Stimulated activated CD8-positive, alpha-beta memory T cell treated with anti-CD3 and anti-CD28 coated beads, Interleukin-15, amount 100 ng/mL, for 1 hour (primary cell): ENCODE data around the gene REC8.

Source experiments
- DNase-seq: peaks from one replicate; pipeline ENCODE4 v3.0.0-alpha.2; 2020; ENCODE audit warnings: low read depth

REC8 gene

DNA sequence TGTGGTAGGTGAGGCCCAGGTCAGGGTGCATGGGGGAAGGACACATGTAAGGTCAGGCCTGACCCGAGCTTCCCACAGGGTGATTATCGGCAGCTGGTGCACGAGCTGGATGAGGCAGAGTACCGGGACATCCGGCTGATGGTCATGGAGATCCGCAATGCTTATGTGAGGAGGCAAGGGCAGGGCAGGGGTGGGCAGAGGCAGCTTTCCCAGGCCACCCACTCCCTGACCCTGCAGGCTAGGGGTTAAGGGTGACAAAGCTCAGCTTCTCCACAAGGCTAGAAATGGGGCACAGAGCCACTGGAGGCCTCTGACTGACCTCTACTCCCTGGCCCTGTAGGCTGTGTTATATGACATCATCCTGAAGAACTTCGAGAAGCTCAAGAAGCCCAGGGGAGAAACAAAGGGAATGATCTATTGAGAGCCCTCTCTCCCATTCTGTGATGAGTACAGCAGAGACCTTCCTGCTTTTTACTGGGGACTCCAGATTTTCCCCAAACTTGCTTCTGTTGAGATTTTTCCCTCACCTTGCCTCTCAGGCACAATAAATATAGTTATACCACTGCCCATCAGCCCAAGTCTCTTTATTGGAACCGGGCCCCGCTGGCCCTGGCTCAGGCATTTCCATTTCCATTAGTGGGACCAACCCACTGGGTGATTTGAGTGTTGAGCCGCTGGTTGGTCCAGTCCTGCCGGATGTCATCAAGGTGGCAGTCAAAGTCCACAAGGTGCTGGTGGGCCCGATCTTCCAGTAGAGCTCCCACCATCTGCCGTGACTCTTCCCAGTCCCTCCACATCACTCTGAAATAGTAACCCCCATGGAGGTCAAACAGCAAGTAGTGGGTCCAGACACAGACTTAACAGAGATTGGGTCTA, 33.2 kb upstream of the REC8 start:
- no peak for DNase-seq

DNA sequence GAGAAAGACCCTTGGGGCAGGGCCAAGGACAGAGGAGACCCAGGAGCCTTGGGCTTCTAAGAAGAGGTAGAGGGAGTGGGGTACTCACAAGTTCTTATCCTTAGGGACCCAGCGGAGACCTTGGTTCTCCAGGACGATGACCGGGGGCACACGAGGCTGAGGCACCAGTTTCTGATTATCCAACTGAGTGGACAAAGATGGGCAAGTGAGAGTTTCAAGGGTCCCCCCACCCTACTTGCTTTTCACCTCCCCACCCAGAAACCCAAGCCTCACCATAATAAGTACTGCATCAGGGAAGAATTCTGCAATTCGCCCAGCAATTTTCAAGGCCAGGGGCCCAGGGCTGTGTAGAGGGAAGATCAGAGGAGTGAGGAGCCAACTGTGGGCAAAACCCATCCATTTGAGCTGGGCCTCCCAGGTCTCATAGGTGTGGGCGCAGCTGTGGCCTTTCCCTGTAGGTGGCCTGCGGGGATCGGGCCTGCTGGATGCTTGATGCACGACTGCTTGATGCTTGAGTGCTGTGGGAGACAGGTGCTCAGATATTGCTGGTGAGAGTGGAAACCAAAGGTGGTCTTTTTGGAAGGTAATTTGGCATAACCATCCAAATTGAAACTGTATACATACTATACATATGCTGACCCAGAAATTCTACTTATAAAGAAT, 32.5 kb upstream of the REC8 start:
- no peak for DNase-seq

DNA sequence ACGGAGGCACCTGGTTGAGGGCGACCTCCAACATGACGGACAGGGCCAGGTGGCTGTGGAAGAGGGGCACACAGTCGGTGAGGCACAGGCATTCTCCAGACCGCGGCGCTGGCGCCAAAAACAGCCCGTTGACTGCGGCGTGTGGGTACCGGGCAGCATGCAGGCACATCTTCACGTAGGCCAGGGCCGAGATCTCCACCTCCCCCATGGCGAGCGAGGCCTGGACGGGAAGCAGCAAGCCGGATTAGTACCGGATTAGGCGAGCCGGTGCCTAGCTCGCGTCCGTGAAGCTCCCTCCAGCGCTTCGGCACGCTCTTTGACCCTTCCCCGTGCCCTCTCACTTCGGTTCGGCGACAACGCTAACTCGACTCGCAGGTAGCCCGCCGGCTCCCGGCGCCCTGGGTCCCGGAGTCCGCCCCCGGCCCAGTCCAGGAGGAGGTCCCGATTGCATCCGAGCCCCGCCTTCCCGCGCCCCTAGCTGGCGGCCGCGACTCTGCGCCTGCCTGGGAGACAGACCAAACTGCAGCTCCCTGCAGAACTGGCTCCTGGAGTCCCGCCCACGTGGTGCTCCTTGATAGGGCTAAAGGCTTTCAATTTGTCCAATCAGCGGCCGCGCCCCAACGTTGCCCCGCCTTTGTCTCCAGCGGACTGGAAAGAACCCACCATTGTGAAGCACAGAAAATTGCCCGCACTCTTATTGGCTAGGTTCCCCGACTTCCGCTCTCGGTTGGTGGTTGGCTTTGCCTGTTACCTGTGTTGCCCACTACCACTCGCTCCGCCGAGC, 30.6 kb upstream of the REC8 start, which contains the start of gene EMC9:
TSS of gene EMC9 (minus strand) at position 495 of the 784 bp plus-strand sequence. CDS start at position 208, 287 bp downstream.
- peak; percentile 99 for DNase-seq

DNA sequence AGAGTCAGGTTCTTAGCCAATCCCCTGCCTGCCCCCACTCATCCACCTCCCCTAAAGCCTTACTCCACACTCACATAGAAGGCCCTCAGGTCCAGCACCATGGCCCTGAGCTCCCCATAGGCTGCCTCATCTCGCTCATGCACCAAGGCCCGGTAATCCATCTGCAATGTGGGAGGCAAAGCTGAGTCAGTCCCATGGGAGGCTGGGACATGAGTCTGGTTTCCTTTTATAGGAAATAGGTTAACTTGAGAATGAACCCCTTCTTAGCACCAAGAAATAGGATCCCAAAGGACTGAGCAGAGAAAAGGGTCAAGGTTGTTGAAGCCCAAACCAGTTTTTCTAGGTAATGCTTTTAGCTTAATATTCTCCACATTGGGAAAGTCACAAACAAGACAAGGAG, 28.4 kb upstream of the REC8 start:
- DNase-seq = no peak

DNA sequence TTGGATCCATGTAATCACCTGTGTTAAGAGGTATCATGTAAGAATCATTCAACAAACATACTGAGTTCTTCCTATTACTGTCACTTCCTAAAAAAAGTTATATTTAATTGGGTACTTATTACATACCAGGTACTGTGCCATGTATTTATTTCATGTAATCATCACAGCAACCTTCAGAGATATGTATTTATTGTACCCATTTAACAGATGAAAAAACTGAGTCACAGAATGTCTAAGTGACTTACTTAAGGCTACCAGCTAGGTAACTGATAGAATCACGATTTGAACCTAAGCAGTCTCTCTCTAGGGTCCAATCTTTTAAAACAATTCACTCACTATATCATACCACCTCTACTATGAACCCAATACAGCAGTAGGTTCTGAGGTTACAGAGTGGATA, 27.4 kb upstream of the REC8 start:
- no peak for DNase-seq

DNA sequence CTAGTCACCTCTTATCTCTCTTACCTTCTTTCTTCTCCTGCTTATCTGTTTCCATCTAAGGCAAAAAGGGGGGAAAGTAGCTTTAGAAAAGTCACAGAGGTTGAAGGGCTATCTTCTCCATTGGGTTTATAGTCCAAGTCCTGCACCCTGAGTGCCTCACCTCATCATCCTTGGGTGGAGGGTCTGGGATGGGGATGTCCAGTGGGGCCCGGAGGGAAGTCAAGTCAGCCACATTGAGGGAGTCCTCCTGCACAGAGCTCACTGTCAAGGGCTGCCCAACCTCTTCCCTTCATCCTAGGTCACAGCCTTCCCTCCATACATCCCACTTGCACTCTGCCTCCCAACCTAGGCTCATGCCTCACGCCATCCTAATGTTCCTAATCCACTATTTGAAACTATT, 26.7 kb upstream of the REC8 start:
- DNase-seq = no peak

DNA sequence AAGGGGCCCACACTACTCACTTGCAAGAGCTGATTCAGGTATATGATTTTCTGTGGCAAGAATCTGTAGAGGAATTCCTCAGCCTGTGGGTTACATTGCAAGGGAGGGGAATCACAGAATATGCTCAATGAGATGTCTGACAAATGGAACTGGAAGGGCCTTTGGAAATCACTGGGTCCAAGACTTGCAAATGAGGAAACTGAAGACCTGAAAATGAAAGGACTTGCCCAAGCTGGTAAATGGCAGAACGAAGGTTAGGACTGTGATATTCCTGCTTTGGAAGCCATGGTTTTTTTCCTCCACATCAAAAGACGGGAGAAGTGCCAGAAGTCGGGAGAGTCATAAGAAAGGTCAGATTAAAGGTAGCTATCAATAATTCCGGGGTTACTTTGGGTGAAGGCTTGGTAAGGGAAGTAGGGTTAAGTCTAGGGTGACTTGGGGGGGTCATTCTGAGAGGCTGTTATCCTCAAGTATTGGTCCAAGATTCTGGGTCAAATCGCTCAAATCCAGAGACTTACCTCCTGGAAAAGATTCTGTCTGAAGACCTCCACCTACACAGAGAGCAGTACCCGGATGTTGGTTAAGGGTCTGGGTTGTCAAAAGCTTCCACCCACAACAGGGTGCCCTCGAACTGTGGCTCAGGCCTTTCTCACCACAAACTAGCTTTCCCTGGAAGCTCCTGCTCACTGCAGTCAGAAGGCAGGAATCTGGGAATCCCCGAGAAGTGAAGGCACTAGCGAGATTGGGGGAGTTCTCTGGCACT, 26.0 kb upstream of the REC8 start:
- no peak for DNase-seq

DNA sequence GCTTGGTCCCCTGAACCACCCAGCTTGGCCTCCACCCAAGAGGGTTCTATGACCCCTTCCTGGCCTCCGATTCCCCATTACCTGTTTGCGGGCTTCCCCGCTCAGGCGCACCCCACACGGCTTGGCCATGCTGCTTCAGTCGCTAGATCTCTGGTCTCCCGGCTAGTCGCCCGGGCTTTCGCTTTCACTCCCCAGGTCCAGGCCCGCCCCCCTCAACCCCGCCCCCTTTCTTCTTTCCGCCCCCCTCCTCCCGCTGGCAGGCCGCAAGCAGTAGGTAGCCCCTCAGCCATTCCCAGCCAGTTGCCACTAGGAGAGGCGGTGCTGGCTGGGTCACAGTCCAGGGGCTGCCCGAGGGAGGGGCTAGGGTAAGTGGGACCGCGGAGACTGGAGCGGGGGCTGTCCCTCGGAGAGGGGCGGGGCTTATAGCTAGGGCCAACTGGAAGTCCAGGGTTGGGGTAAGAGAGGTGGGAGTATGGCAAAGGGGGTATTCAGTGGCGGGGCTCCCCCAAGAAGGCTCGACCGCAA, 25.4 kb upstream of the REC8 start, which contains the start of gene PSME2:
TSS of gene PSME2 (minus strand) at position 158 of the 525 bp plus-strand sequence. CDS start at position 129, 29 bp downstream.
- peak; percentile 62 for DNase-seq

DNA sequence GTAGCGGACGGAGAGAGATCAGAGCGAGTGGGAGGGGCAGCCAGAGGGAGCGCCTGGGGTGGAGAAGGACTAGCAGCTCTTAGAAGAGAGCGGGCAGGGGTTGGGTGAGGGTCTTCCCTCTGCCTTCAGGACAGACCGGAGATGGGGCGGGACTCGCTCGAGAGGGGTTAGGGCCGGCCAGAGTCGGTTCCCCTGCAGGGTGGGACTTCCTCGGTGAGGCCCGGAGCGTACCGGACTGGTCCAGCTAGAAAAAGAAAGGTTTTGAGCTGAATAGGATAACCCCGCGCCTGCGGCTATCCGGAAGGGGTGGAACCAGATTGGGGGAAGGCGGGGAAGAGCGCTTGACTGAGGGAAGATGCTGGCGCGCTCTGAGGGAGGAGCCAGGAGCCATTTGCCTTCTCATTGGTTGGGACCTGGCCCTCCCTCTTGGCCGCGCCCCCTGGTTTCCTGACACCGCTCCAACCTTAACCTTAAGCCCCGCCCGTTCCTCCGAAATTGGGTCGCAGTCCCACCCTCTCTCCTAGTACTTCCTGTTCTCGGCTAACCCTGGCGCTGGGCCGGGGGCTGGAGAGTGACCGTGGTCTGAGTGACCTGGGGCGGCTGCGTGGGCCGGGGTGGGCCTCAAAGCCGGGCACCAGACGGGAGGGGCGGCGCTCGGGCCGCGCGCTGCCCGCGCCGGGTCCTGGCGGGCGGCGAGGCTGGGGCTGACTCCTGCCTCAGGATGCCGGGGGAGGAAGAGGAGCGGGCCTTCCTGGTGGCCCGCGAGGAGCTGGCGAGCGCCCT, 24.7 kb upstream of the REC8 start, which contains the start of gene RNF31:
TSS of gene RNF31 (plus strand) at position 521 of the 783 bp plus-strand sequence. CDS start at position 722, 201 bp downstream.
- DNase-seq = peak; percentile 94

DNA sequence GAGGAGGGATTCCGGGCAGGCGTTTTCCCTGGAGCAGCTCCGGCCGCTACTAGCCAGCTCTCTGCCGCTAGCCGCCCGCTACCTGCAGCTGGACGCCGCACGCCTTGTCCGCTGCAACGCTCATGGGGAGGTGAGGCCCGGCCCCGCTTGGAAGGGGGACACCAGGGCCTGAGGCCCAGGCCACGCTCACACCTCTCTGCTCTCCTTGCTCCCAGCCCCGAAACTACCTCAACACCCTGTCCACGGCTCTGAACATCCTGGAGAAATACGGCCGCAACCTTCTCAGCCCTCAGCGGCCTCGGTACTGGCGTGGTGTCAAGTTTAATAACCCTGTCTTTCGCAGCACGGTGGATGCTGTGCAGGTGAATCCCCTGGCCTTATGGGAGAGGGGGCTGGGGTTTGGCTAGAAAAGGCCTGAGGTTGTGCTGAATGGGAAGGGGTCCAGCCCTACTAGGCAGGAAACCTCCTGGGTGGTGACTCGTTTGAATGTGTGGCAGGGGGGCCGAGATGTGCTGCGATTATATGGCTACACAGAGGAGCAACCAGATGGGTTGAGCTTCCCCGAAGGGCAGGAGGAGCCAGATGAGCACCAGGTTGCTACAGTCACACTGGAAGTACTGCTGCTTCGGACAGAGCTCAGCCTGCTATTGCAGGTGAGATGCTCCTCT, 24.0 kb upstream of the REC8 start:
- no peak for DNase-seq

DNA sequence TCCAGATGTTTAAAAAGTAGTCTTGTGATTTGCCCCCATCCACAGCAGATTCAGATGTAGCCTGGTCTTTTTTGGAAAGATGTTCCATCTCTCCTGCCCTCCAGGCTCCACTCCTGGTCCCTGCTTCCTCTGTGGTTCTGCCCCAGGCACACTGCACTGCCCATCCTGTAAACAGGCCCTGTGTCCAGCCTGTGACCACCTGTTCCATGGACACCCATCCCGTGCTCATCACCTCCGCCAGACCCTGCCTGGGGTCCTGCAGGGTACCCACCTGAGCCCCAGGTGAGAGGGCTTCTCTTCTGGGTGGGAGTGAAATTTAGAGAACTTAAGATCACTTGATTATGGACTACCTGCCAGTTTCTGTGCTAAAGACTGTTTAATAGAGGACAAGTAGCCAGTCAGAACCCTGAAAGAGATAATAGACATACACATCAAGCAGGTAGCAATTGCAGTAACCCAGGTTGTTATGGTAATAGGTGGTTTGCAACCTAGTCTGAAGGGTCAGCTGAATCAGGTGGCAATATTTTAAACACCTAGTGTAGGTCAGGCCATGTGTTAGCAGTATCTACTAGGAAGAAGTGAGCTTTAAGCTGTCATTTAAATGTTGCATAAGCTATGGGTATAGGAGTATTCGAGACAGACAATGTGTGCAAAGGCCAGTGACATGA, 22.4 kb upstream of the REC8 start:
- DNase-seq = no peak

DNA sequence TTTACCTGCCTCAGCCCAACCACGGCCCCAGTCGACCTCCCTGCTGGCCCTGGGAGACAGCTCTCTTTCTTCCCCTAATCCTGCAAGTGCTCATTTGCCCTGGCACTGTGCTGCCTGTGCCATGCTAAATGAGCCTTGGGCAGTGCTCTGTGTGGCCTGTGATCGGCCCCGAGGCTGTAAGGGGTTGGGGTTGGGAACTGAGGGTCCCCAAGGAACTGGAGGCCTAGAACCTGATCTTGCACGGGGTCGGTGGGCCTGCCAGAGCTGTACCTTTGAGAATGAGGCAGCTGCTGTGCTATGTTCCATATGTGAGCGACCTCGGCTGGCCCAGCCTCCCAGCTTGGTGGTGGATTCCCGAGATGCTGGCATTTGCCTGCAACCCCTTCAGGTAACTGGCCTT, 21.8 kb upstream of the REC8 start:
- no peak for DNase-seq

DNA sequence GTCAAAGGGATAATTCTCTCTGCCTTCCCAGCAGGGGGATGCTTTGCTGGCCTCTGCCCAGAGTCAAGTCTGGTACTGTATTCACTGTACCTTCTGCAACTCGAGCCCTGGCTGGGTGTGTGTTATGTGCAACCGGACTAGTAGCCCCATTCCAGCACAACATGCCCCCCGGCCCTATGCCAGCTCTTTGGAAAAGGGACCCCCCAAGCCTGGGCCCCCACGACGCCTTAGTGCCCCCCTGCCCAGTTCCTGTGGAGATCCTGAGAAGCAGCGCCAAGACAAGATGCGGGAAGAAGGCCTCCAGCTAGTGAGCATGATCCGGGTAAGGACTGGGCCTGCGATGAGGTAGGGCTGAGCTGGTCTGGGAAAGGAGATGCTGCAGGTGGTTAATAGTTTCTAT, 21.3 kb upstream of the REC8 start:
- no peak for DNase-seq

DNA sequence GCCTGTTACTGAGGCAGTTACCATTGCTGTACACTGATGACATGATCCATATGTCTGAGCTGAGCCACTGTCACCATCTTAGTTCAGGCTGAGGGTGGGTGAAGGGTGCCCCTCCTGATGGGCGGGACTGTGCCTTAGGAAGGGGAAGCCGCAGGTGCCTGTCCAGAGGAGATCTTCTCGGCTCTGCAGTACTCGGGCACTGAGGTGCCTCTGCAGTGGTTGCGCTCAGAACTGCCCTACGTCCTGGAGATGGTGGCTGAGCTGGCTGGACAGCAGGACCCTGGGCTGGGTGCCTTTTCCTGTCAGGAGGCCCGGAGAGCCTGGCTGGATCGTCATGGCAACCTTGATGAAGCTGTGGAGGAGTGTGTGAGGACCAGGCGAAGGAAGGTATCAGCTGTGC, 20.9 kb upstream of the REC8 start:
- no peak for DNase-seq

DNA sequence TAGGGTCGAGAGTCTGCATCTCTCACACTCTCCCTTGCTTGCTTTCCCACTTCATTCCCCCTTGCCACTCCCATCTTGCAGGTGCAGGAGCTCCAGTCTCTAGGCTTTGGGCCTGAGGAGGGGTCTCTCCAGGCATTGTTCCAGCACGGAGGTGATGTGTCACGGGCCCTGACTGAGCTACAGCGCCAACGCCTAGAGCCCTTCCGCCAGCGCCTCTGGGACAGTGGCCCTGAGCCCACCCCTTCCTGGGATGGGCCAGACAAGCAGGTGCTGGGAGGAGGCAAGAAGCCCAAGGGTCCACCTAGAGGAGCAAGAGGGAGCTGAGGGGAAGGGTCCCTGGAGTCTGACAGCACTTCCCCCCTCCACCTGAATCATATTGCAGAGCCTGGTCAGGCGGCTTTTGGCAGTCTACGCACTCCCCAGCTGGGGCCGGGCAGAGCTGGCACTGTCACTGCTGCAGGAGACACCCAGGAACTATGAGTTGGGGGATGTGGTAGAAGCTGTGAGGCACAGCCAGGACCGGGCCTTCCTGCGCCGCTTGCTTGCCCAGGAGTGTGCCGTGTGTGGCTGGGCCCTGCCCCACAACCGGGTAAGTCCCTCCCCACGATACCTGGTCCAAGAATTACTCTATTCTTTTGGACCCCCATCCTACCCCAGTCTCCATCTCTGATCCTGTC, 20.3 kb upstream of the REC8 start:
- no peak for DNase-seq

DNA sequence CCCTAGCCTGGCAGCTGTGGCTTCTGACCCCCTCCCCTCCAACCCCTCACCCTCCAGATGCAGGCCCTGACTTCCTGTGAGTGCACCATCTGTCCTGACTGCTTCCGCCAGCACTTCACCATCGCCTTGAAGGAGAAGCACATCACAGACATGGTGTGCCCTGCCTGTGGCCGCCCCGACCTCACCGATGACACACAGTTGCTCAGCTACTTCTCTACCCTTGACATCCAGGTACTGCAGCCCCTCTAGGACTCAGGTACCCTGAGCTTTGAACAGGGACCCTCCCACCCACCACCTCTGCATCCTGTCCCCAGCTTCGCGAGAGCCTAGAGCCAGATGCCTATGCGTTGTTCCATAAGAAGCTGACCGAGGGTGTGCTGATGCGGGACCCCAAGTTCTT, 16.8 kb upstream of the REC8 start:
- DNase-seq = no peak

DNA sequence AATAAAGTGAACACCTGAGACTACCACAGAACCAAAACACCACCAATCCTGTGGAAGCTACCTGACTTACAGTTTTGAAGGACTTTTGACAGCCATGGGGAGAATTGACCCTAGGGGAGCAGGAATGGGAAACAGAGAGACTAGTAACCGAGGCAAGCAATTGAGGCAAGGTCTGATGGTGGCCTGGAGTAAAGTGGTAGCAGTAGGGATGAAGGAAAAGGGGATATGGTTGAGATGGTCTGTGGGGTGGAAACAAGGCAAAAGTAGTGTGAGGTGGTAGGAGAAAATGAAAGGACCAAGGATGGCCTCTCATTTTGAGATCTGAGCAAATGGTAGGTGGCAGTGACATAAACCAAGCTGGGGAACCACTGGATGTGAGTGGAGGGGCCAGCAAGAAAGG, 15.0 kb upstream of the REC8 start:
- no peak for DNase-seq

DNA sequence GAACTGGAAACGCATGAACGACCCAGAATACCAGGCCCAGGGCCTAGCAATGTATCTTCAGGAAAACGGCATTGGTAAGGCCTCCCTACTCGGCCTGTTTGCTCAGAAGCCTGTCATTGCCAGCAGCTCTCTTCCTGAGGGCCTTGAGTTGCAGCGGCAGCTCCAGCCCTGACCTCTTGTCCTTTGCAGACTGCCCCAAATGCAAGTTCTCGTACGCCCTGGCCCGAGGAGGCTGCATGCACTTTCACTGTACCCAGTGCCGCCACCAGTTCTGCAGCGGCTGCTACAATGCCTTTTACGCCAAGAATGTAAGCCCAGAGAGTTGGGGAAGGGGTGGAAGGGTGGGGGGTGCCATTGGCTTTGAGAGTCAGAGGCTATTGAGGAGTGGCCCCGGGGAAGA, 14.5 kb upstream of the REC8 start:
- DNase-seq = no peak
